GM10248 (cell line): ENCODE measurements around the gene TTI1.

Source experiments
- CTCF ChIA-PET: fragments of 300-600 bp; sonication (Branson Sonifier 250); formaldehyde crosslinking; extraction: SDS; loops from one replicate; lab custom pipeline; 2021; ENCODE audit warnings: antibody characterized with exemption; lab: Yijun Ruan, JAX
- POLR2A ChIA-PET: fragments of 350-650 bp; sonication (Branson Sonifier 250); formaldehyde crosslinking; extraction: SDS; loops from one replicate; lab custom pipeline; 2020; ENCODE audit warnings: antibody characterized with exemption; lab: Yijun Ruan, JAX
- DNase-seq: peaks from one replicate; pipeline ENCODE4 v3.0.0; 2012; ENCODE audit errors: extremely low spot score
- CTCF ChIP-seq: IDR thresholded peaks from 2 replicates; pipeline ENCODE4 v1.5.1; 2012; ENCODE audit warnings: mild to moderate bottlenecking, low read depth; ENCODE audit errors: extremely low read depth, missing control alignments, control extremely low read depth

TTI1 gene

GRCh38 chr20:37941332-37941731 is 91.9 kb downstream of the TTI1 start:
- CTCF ChIA-PET, result interaction anchor here (1.0 to 1.1 kb wide), 2 partner anchors 18 to 277 kb away, joined by 3 read pairs; no protein-coding TSS in a partner anchor
- POLR2A ChIA-PET, result no interaction called here
- no peak for TF ChIP-seq CTCF
- DNase-seq, result no peak

GRCh38 chr20:37940858-37941257 is 92.4 kb downstream of the TTI1 start:
- ChIA-PET POLR2A (no interaction called here), CTCF (interaction anchor here (1.0 to 1.1 kb wide), 2 partner anchors 18 to 278 kb away, joined by 3 read pairs; no protein-coding TSS in a partner anchor)
- TF ChIP-seq CTCF, result no peak
- DNase-seq, result no peak

GRCh38 chr20:37939701-37940560 is 93.3 kb downstream of the TTI1 start:
- POLR2A ChIA-PET, result no interaction called here
- no peak for DNase-seq

GRCh38 chr20:37938954-37939353 is 94.3 kb downstream of the TTI1 start:
- no peak for DNase-seq
- CTCF ChIA-PET, result interaction anchor here (1.7 kb wide), 1 partner anchor 282 kb away, joined by 5 read pairs; no protein-coding TSS in a partner anchor
- POLR2A ChIA-PET, result no interaction called here
- no peak for TF ChIP-seq CTCF

More at GRCh38 chr20:37939701-37940560, 93.3 kb downstream of the TTI1 start:
- CTCF ChIA-PET, result interaction anchor here (1.7 kb wide), 1 partner anchor 281 kb away, joined by 5 read pairs; no protein-coding TSS in a partner anchor
- no peak for TF ChIP-seq CTCF

GRCh38 chr20:37938181-37938750 is 95.0 kb downstream of the TTI1 start:
- POLR2A ChIA-PET, result no interaction called here
- TF ChIP-seq CTCF, result no peak
- CTCF ChIA-PET, result interaction anchor here (1.7 kb wide), 1 partner anchor 283 kb away, joined by 5 read pairs; no protein-coding TSS in a partner anchor
- no peak for DNase-seq

- POLR2A ChIA-PET, result no interaction called here
- CTCF ChIA-PET, result no interaction called here
- no peak for TF ChIP-seq CTCF
- no peak for DNase-seq
These were observed 95.6 kb downstream of the TTI1 start for GRCh38 chr20:37937686-37938085.
